Astrocyte (in vitro differentiated cells and primary cell): ENCODE measurements around the gene CNNM2. TPM values are rescaled to one million over a fixed set of nuclear protein-coding genes. Genes with fewer than 3 reads are reported as not detected.

Experiments used
- DNase-seq: peaks from one replicate; pipeline ENCODE4 v3.0.0-alpha.2; 2010; ENCODE audit warnings: low read depth
- FAIRE-seq: peaks from 2 replicates; lab custom pipeline; 2011; peaks lifted over from hg19 to GRCh38; lab: Jason Lieb, UNC
- H2AFZ ChIP-seq: 2 replicates; pipeline ENCODE4 v1.6.0; 2012; ENCODE audit warnings: low read depth, low read length, inconsistent platforms
- H3K27ac ChIP-seq: 2 replicates; pipeline ENCODE4 v1.5.1; 2011; ENCODE audit warnings: low read depth, low read length, inconsistent platforms
- H3K27me3 ChIP-seq: 2 replicates; pipeline ENCODE4 v1.6.0; 2011; ENCODE audit warnings: low read length, inconsistent platforms; ENCODE audit not compliant: insufficient read depth
- H3K36me3 ChIP-seq: 2 replicates; pipeline ENCODE4 v1.5.1; 2011; ENCODE audit warnings: low read length, inconsistent platforms; ENCODE audit not compliant: insufficient read depth
- H3K4me1 ChIP-seq: 2 replicates; pipeline ENCODE4 v1.5.1; 2011; ENCODE audit warnings: low read length, inconsistent platforms; ENCODE audit not compliant: insufficient read depth
- H3K4me2 ChIP-seq: 2 replicates; pipeline ENCODE4 v1.6.0; 2012; ENCODE audit warnings: low read length, inconsistent platforms
- H3K4me3 ChIP-seq: 2 replicates; pipeline ENCODE4 v1.5.1; 2011; ENCODE audit warnings: low read depth, mild to moderate bottlenecking, low read length, inconsistent platforms; ENCODE audit not compliant: insufficient read depth
- H3K79me2 ChIP-seq: 2 replicates; pipeline ENCODE4 v1.6.0; 2012; ENCODE audit warnings: mild to moderate bottlenecking, low read length, inconsistent platforms; ENCODE audit not compliant: insufficient read depth
- H3K9ac ChIP-seq: 2 replicates; pipeline ENCODE4 v1.6.0; 2012; ENCODE audit warnings: mild to moderate bottlenecking, low read length, inconsistent platforms
- H3K9me3 ChIP-seq: 2 replicates; pipeline ENCODE4 v1.5.1; 2012; ENCODE audit warnings: low read depth, mild to moderate bottlenecking, low read length, inconsistent platforms; ENCODE audit not compliant: insufficient read depth
- H4K20me1 ChIP-seq: 2 replicates; pipeline ENCODE4 v1.6.0; 2012; ENCODE audit warnings: low read length, inconsistent platforms; ENCODE audit not compliant: insufficient read depth
- H3K27ac Mint-ChIP-seq: one replicate; pipeline ENCODE4 v1.8.0; 2021; ENCODE audit warnings: mild to moderate bottlenecking, mixed read lengths; ENCODE audit not compliant: unreplicated experiment
- H3K27me3 Mint-ChIP-seq: one replicate; pipeline ENCODE4 v1.8.0; 2021; ENCODE audit warnings: low read depth, mixed read lengths; ENCODE audit not compliant: unreplicated experiment
- H3K36me3 Mint-ChIP-seq: one replicate; pipeline ENCODE4 v1.8.0; 2021; ENCODE audit warnings: low read depth, mixed read lengths; ENCODE audit not compliant: unreplicated experiment
- H3K4me1 Mint-ChIP-seq: one replicate; pipeline ENCODE4 v1.8.0; 2021; ENCODE audit warnings: low read depth, mixed read lengths; ENCODE audit not compliant: unreplicated experiment
- H3K4me3 Mint-ChIP-seq: one replicate; pipeline ENCODE4 v1.8.0; 2021; ENCODE audit warnings: mild to moderate bottlenecking, moderate library complexity, mixed read lengths; ENCODE audit not compliant: unreplicated experiment
- H3K9me3 Mint-ChIP-seq: one replicate; pipeline ENCODE4 v1.8.0; 2021; ENCODE audit warnings: mild to moderate bottlenecking, mixed read lengths; ENCODE audit not compliant: unreplicated experiment
- CTCF ChIP-seq: IDR thresholded peaks from 2 replicates; pipeline ENCODE4 v1.5.1; 2011; ENCODE audit warnings: low read depth, mild to moderate bottlenecking, inconsistent platforms, low read length, moderate library complexity; ENCODE audit not compliant: insufficient read depth
- EZH2 ChIP-seq: IDR thresholded peaks from 2 replicates; pipeline ENCODE4 v1.6.1; 2012; ENCODE audit warnings: mild to moderate bottlenecking, low read length, inconsistent platforms; ENCODE audit not compliant: insufficient read depth
- total RNA-seq: library from RNA; stranded (reverse); gene quantifications from 2 replicates; pipeline ENCODE4 v1.2.1, GENCODE V29; 2021

Gene CNNM2
- total RNA-seq, 1 donor from 2014 or later: 9.9 TPM

DNA sequence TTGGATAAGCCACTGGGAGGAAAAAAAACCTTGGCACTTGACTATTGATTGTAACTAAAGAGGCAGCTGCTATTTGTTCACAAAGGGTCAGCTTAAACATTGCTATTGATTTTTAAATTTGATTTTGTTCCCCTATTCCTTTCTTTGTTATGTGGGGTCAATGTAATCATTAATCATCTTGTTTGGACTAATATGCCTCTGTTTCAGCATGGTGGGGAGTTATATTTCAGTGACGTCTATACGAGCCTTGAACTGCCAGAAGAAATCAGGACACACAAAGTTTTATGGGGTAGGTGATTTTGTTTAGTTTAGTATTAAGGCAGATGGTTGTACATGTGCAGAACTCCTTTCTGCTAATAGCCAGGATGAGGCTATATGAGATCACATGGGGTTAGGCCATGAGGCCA, 41.3 kb upstream of the CNNM2 start:
- Mint-ChIP-seq H3K36me3 (peaks cover 4% of the 10 kb centered on the region), H3K27ac (no peak overlapping the region), H3K9me3 (no peaks in the 10 kb centered on the region), H3K4me1 (no peaks in the 10 kb centered on the region), H3K27me3 (peaks cover 5% of the 10 kb centered on the region), H3K4me3 (no peak overlapping the region)
- H3K4me3 ChIP-seq: no peak overlapping the region
- H3K27me3 ChIP-seq: no peaks in the 10 kb centered on the region
- no peaks in the 10 kb centered on the region for H3K36me3 ChIP-seq
- H2AFZ ChIP-seq: no peak overlapping the region
- no peak for TF ChIP-seq EZH2
- TF ChIP-seq CTCF: no peak
- H3K9me3 ChIP-seq: no peaks in the 10 kb centered on the region
- no peak for DNase-seq
- no peaks in the 10 kb centered on the region for H4K20me1 ChIP-seq
- no peaks in the 10 kb centered on the region for H3K4me1 ChIP-seq
- no peaks in the 10 kb centered on the region for H3K79me2 ChIP-seq
- no peak overlapping the region for H3K9ac ChIP-seq
- H3K27ac ChIP-seq: no peak overlapping the region
- H3K4me2 ChIP-seq: no peak overlapping the region
- no peak for FAIRE-seq

DNA sequence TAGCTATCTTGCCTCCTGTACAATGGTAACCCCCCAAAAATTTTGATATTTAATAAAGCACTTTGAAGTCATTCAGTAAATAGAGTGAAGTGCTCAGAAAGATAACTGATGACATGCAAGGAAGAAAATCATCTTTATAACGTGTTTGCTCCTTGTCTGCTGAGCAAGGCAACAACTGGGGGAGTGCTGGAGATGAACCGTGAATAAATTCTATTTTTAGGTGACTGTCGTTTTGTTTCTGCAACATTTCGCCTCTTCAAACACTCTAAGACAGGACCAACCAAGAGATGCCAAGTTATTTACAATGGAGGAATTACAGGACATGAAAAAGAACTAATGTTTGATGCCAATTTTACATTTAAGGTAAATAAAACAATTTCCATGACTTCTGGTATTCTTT, 39.5 kb upstream of the CNNM2 start:
- no peak overlapping the region for H3K9ac ChIP-seq
- H3K79me2 ChIP-seq: no peaks in the 10 kb centered on the region
- no peaks in the 10 kb centered on the region for H3K4me1 ChIP-seq
- H3K27ac Mint-ChIP-seq: no peak overlapping the region
- no peaks in the 10 kb centered on the region for H3K36me3 ChIP-seq
- no peaks in the 10 kb centered on the region for H3K9me3 Mint-ChIP-seq
- H3K9me3 ChIP-seq: no peaks in the 10 kb centered on the region
- peaks cover 4% of the 10 kb centered on the region for H3K36me3 Mint-ChIP-seq
- peaks cover 5% of the 10 kb centered on the region for H3K27me3 Mint-ChIP-seq
- no peaks in the 10 kb centered on the region for H4K20me1 ChIP-seq
- no peak for FAIRE-seq
- no peak overlapping the region for H3K4me3 Mint-ChIP-seq
- TF ChIP-seq CTCF (no peak), EZH2 (no peak)
- H3K4me1 Mint-ChIP-seq: no peaks in the 10 kb centered on the region
- no peak overlapping the region for H3K4me2 ChIP-seq
- no peaks in the 10 kb centered on the region for H3K27me3 ChIP-seq
- no peak overlapping the region for H3K4me3 ChIP-seq
- no peak overlapping the region for H2AFZ ChIP-seq
- no peak overlapping the region for H3K27ac ChIP-seq
- DNase-seq: no peak

GRCh38 chr10:102880256-102880655, 37.8 kb upstream of the CNNM2 start:
- Histone ChIP-seq H3K9me3 (no peaks in the 10 kb centered on the region), H3K9ac (no peak overlapping the region), H3K4me3 (no peak overlapping the region), H3K27me3 (no peaks in the 10 kb centered on the region), H3K79me2 (no peaks in the 10 kb centered on the region), H3K4me2 (no peak overlapping the region), H3K4me1 (no peaks in the 10 kb centered on the region), H2AFZ (no peak overlapping the region), H3K27ac (no peak overlapping the region), H4K20me1 (no peaks in the 10 kb centered on the region), H3K36me3 (no peaks in the 10 kb centered on the region)
- H3K27me3 Mint-ChIP-seq: no peaks in the 10 kb centered on the region
- H3K36me3 Mint-ChIP-seq: no peaks in the 10 kb centered on the region
- no peak for TF ChIP-seq CTCF
- no peak for TF ChIP-seq EZH2
- H3K9me3 Mint-ChIP-seq: no peaks in the 10 kb centered on the region
- DNase-seq (no peak), FAIRE-seq (no peak)
- no peaks in the 10 kb centered on the region for H3K4me1 Mint-ChIP-seq
- no peak overlapping the region for H3K4me3 Mint-ChIP-seq
- no peak overlapping the region for H3K27ac Mint-ChIP-seq
